ENCODE results near the gene CPOX. TPM values are rescaled to one million over a fixed set of nuclear protein-coding genes. Genes with fewer than 3 reads are reported as not detected.

Gene CPOX
- total RNA-seq, 1 donor from 2014 or later = 16.9 TPM

DNA sequence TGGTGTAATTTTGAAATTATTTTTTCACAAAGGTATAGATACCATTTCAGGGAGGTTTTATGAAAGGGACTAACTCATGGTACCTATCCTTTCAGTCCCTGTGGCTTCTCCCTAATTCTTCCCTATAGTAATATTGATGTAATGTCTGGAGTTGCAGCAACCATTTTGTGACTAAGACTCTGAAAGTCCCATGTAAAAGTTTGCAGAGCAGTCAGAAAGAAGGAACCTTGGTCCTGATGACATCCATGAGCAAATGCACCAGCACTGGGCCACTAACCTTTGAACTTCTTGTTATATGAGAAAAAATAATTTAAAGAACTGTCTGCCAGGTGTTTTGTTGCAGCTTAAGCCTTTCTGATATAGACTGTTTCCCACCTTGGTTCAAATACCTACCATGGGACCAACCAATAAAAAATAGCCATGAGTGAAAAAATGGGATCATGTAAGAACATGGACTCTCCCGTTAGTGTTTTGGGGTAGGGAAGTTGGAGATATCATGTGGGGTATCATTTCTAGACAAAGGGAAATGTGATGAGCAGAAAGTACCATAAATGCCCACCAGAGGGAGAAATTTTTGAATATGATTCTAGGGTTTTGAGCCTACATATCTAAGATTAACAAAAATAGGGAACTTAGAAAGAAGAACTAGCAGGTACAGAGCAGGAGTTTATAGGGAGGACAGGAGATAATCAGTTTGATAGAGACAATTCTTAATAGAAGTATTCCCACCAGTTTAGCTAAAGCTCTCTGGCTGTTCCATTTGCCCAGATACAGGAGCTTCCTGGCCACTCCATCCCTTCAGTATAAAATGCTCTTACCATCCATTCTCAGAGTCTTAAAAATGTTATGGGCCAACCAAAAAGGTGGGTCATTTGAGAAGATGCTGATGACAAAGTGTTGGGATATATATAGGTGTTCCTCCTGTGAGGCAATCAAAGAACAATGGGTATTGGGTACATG lies 3.4 kb upstream of the CPOX start:
- peak; percentile 45 to 57 for DNase-seq (ENCODE audit: low read depth in 2 of 2)

DNA sequence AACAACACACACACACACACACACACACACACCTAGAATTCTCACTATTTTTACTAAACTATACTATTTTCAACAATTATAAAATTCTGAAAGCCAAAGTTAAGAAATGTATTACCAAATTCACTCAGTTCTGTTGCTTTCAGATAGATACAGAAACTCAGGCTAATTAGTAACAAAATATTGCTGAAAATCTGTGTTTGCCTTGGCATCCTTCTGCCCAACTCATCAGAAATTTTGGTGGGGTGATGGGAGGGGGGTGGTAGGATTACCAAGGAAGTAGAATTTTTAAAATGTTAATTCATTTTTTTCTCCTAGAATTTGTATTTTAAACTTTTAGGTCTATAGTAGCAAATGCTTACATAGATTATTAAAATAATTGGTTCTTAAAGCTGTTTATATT lies 2.7 kb upstream of the CPOX start:
- DNase-seq (ENCODE audit: low read depth in 2 of 2) = no peak

DNA sequence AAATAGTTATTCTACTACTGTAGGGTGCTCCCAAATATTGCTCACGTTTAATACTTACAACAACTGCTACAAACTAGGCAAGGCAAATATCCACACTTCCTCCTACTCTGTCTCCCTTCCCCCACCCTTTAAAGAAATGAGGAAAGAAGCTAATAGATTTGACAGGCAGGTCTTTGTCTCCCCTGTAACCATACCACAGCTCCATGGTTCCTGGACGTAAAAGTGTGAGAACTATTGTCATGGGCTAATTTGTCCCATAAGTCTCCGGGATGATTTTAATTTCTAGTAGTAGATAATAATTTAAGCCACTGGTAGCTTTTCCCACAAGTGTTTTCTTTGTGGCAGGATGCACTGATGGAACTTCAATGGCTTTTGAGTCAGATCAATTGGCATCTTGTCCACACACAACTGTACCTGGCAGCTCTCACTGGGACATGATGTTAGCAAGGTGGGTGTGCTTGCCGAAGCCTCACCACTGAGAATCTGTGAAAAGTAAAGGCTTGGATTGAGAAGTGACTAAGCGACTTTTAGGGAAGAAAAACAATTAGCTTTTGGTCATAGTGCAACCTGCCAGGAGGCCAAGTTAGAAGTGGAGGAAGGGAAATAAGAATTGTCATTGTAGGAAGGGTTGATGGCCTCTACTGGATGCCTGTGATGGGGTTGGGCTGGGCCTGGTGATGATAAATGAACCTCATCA lies 1.4 kb upstream of the CPOX start:
- no peak for DNase-seq (ENCODE audit: low read depth in 2 of 2)

DNA sequence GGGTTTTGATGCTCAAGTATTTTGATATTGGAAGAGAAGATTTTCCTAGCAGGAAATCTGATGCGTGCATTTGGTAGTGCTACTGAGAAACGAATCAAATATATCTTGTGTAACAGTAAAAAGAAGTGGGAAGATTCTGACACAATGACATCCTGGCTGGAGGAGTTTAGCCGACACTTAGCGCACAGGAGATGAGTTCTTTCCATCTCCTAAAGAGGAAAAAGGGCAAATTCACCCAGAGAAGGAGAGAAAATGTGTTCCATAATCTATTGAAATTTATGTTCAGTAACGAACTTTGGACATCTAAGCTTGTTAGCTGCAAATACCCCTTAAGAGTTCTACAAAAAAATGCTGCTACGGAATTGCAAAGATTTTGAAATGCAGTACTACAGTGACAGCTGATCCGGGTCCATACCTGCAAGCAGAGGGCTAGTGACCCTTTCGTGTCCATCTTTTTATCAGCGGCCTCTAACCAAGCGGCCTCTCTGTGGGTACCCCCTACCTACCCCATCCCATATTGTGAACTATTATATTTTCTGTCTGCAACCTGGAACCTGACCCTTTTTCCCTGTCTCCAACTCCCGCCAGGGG lies 971 bp downstream of the CPOX start:
- DNase-seq (ENCODE audit: low read depth in 2 of 2) = no peak

DNA sequence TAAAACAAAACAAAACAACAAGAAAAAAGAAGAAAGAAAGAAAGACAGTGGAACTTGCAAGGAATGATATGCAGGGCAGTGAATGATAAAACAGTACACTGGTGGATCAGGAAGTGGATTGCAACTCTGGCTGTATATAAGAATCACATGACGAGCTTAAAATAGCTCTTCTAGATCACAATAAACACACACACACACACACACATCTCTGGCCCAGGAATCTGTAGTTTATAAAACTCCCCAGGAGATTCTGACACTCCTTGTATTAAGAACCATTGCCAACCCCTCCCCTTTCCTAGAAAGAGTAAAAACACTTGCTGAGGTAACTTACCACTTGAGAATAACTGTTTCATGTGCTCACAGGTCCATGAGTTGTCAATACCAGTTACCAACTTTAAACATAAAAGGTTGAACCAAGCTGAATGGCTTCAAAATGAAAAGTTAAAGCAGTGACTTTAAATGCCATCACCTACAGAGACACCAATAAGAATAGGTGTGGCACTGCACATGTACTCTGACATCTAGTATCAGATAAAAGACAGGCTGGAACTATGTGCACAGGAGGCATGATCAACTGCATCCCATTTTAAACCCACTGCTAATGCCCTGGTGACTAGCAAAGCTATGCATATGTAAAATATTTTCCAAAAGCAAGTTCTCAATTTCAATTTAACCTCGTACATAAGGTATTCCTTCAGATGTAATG lies 3.9 kb downstream of the CPOX start:
- DNase-seq (ENCODE audit: low read depth in 2 of 2) = no peak

DNA sequence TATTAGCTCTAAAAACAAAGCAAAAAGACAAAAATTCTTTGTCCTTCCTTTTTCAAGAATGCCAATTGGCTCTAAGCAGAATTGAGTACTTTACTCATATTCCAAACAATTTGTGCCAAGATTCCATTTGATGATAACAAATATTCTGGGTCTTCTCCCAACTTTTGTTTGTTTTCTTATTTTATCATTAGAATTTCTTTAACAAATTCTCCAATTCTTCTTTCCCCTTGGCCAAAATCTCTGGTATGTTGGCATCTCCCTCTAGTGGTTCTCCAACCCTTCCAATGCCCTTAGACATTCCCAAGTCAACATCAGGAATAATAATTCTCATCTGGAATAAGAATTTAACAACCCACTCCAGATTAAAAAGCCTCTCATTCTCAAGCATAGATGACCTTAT lies 5.3 kb downstream of the CPOX start:
- no peak for DNase-seq (ENCODE audit: low read depth in 2 of 2)

DNA sequence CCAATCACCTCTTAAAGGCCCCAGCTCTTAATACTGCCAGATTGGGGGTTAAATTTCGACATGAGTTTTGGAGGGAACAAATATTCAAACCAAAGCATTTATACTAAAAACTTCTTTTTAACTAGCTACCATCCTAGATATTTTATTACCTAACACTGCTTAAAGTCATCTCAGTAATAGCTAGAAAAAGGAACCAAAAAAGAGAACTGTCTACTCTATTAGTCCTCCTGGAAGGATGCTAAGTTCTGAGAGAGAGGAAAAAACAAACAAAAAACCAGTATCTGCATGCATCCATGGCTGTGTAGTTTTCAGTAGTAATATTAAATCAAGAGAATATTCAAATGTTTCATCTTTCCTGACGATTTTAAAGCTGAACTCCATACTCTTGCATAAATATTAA lies 5.8 kb downstream of the CPOX start:
- DNase-seq (ENCODE audit: low read depth in 2 of 2) = no peak

DNA sequence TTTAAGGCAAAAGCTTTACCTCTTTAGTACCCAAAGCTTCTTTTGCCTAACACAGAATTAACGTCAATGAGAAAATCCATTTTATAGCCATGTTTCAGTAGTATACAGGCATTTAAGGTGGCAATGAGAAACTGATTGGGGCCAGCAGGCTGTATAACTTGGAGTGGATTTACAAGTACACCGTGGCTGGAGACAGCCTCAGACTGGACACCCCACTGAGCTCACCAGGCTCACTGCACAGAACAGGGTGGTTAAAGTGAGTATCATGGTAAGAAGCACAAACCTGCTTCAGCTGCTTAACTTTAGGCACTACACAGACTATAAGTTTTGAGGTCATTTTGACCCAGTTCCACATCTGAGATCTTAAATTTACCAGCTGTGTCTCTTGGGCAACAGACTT lies 8.9 kb downstream of the CPOX start:
- no peak for DNase-seq (ENCODE audit: low read depth in 2 of 2)

DNA sequence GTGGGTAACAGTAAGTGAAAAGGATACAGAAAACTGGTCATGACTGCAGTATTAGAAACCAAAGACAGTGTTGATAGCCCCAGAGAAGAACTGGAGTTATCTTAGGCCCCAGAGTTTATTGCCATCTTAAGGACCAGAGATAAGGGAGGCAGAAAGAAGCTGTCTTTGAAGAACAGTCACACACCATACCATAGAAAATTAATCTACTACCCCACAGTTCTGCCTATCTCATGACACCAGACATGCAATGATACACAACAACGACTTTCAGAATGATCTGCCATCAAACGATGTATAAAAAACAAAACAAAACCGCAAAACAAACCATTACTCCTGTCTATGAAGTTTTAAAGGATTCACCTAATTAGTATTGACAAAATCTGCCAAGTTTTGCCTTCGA lies 9.6 kb downstream of the CPOX start:
- no peak for DNase-seq (ENCODE audit: low read depth in 2 of 2)

DNA sequence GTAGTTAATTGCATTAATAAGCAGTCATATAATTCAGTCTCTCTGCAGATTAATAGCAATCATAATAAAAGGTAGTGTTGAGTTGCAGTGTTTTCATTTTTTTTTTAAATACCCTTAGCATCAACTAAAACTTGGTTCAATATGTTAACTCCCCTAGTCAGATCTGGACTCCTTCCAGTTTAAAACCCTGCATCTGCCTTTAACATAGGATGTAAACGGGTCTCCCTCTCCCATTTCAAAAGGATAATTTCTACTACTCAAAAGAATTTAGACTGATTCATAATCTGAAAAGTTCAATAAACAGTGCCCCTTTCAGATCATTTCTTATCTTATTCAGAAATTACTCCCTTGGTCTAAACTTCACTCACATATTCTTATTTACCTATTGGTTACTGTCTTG lies 11.4 kb downstream of the CPOX start:
- no peak for DNase-seq (ENCODE audit: low read depth in 2 of 2)

DNA sequence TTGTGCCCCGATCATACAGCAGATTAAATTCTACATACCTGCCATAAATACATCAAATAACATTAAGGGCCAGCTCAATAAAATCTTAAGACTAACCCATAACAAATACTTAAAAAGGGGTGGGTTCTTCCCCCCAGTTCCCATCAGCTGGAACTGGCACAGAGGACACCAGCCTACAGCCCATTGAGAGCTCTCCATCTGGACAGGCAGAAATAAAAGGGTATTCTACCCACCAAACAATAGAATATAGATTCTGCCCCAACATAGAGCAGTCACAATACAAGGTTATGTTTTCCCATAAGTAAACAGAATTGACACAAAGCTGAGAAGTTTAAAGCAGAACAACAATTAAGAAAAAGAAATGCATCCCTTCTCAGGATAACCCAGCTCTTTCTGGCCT lies 11.9 kb downstream of the CPOX start:
- no peak for DNase-seq (ENCODE audit: low read depth in 2 of 2)

DNA sequence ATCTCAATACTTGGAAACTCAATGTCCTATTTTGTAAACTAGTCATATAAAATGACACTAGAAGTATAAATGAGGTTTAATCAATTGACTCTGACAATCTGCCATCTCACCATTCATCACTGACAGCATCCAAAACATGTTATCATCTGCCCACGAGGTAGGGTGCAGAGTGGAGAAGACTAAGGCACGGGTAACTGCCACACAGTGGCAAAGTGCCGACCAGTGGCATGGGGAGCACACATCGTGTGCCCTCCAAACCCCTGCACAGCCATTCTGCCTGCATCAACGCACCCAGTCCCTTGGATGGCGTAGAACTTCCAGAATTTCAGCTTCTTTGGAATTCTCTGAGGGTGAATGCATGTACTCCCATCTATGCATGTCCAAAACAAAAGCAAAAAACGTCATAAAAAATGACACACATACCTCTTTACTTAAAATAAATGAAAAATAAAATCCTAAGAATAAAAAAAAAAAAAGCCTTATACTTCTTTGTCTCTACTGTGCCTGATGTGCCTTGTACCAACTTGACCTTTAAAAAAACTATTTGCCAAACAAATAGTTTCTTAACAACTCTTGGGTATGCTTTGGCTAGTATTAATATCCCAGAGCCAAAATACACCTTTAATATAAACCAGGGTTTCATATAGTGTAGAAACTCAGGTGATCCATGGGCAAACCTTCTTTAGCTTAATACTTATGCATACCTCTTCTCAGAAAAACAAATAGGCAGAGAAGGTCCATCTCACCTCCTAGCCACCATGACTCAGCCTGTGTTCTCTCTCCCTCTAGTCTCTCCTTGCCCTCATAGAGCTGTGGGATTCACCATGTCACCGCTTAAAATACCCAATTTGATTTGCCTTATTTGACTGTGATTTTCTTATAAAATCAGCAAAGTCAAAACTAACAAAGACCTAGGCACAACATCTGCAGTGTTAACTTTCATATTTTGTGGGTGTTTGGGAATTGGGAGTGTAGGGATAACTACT lies 12.7 kb downstream of the CPOX start:
- DNase-seq (ENCODE audit: low read depth in 2 of 2) = no peak

DNA sequence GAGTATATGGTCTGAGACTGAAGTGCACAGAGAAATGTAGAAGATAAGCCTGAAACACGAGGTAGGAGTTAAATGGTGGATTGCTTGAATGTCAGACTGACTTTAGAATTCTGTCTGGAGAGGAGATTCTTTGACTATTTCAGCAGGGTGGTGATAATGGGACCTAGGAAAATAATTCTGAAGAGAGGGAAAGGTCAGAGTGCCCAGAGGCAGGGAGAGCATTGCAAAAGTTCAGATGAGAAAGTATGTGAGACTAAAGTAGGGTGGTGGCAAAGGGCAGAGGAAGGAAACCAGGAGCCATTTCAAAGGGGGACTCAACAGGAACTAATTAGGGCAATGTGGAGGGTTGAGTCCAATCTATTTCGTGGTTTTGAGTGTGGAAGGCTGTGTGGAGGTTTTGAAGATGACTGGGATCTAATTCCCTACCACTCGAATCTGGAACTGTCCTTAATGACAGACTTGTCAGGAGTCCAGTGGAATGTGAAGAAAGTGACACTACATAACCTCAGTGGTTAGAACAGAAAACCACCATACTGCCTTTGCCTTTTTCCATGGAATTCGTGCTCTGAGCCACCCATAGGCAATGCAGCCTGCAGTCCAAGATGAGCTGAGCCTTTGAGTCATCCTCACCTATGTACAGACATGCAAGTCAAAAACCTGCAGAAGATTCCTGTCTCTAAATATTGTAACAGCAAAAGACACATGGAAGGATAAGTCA lies 16.1 kb downstream of the CPOX start:
- no peak for DNase-seq (ENCODE audit: low read depth in 2 of 2)

DNA sequence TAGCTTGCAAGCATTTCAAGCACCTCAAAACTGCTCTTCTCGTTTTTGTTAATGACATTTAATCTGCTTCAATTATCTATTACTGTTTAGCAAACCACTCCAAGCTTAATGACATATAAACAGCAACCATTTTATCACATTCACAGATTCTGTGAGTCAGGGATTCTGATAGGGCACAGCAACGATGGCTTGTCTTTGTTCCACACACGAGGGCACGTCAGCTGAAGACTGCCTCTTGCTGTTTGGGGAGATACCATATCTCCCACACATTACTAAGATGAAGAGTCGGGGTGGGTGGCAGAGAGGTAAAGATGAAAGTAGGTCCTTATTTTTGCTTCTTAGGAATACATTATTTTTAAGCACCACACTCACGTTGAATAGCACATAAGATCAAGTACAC lies 19.3 kb downstream of the CPOX start:
- DNase-seq (ENCODE audit: low read depth in 2 of 2) = no peak

DNA sequence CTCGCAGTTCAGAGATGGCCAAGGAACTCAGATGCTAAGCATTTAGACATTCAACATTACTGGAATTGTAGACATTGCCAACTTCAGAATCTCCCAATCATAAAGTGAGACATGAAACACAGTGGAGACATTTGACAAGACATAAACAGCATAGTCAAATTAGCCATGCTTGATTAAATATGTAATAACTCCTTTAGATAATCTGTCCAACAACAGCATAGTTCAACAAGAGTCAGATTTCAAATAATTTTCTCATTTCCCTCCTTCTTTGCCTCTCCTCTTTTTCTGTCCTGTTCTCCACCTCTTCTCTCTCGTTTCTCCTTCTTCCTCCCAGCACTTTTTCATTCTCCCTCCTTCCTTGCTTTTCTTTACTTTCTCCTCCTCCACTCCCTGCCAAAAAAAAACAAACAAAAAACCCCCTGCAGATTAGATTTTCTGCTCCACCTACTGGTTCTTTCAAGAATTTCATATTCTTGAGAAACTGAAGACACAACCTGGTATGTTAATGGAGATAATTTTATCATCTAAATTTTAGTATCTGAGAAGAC lies 20.2 kb downstream of the CPOX start:
- DNase-seq (ENCODE audit: low read depth in 2 of 2) = peak in 1 of 2 donors; percentile 23

DNA sequence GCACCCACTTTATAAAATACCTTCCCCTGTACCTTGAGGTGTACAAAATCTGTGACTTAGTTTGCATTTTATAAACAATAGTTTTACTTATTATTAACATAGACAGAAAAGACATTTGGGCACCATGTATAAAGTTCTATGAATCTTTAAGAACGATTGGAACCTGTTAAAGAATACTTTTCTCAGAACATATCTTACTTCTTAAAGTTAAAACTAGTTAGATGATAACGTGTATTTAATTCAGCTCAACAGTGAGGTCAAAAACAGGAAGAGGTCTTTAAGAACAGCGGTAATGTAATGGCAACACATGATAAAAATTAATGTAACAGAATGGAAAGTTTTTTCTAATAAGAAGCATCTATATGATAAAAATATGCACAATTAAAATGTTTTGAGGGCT lies 25.0 kb downstream of the CPOX start:
- DNase-seq (ENCODE audit: low read depth in 2 of 2) = no peak

DNA sequence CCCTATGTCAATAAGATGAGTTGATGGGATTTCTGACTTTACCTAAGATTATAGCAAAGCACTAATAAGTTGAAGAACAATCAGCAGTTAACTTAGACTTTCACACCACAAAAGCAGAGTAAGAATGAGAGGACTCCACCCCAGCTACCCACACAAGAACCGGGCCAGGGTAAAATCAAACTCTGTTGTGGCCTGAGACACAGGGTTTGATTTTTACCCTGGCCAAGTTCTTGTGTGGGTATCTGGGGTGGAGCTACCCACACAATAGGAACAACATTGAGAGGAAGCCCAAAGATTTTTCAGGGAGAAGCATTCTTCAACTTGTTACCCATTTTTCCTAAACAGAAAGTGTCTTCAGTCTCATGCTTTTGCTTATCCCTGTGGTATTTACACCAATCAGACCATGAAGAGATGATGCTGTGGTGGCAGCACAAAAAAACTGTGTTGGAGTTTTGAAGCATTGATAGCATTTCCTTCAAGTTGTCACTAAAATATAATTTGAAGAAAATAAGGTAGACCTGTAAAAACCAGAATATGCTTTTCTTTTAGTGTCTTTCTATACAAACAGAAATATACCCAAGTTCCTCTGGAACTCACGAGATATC lies 25.6 kb downstream of the CPOX start:
- no peak for DNase-seq (ENCODE audit: low read depth in 2 of 2)

DNA sequence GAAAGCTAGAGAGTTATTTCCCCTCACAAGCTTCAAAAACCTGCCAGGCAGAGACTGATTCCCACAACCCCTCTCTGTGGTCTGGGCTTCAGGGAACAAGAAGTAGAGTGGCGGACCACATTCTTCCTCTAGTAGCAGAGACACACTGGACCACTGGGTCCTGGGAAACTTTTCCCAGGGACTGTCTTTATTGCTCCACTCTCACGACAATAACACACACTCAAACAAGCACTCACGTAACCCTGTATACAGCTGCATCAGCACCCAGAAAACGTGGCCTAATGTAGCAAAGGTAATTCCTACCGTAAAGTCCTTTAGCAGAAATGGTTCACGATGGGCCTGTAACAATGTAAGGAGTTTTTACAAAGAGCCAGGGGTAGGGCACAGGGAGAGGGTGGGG lies 27.6 kb downstream of the CPOX start:
- no peak for DNase-seq (ENCODE audit: low read depth in 2 of 2)

DNA sequence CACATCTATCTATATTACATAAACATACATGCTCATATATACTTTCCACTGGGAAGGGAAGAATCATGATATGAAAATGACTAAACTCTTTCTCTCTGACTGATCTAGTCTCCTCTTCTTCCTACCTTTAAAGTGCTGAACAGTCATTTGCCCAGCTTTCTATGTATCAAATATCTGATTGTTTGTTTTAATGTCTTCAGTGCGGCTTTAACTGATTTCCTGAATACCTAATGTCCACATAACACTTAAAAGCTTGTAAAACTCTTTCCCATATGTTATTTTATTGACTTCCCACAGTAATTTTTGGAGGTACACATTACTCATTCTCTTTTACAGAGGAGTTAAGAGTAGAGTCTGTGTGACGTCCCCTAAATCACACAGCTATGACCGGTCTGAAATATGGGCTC lies 28.2 kb downstream of the CPOX start:
- no peak for DNase-seq (ENCODE audit: low read depth in 2 of 2)

Data from lung microvascular endothelial cell (primary cell).